Measurements from ENCODE around the gene GSTM5. TPM values are rescaled to one million over a fixed set of nuclear protein-coding genes. Genes with fewer than 3 reads are reported as not detected.
A peak's percentile ranks its signal among the peaks of the same experiment; 100 is the strongest.

GSTM5 gene
- total and polyA plus RNA-seq, 2 of the 13 experiments (the other 11 are each of a cell fraction or from before 2014, with no cell fraction given), result not detected

DNA sequence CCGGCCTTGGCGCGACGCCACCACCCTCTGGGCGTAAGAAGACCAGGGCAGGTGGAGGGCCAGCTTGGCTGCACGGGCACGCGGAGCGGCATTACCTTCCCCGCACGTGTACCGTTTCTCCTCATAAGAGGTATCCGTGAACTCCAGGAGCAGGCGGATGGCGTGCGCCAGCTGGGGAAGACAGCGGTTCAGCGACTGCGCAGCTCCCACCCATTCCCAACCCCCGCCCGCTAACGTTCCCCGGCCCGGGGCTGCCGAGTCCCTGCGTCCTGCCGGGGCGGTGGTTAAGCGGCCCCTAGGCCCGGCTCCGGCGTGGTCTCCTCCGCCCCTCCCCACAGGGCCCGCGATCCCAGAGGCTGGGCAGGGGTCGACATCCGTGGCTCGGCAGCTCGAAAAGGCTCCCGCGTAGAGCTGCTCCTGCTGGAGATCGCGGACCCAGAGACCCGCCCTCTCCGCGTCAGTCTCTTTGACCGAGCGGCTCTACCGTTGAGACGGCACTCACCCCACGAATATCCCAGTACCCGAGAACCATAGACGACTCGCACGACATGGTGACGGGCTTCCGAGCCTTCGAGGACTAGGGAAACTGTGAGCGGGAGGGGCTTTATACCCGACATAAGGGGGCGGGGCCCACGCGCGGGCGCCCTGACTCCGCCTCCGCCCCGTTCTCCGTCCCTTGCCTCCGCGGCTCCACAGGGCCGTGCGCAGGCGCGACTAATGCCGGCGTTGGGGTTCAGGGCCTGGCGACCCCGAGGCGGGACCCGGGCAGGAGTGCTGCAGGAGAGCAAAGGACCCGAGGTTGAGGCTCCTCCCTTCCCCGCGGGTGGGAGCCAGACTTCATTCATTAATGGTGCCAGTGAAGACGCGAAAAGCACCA is 27.9 kb downstream of the GSTM5 start (continued):
- TF ChIP-seq, protein P1, sequence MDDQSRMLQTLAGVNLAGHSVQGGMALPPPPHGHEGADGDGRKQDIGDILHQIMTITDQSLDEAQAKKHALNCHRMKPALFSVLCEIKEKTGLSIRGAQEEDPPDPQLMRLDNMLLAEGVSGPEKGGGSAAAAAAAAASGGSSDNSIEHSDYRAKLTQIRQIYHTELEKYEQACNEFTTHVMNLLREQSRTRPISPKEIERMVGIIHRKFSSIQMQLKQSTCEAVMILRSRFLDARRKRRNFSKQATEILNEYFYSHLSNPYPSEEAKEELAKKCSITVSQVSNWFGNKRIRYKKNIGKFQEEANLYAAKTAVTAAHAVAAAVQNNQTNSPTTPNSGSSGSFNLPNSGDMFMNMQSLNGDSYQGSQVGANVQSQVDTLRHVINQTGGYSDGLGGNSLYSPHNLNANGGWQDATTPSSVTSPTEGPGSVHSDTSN (CRISPR knock-in tag; IDR thresholded peaks at IDR 0.05; ENCODE audit: borderline replicate concordance), result no peak
- peak; percentile 74 for TF ChIP-seq RBFOX2 (IDR thresholded peaks at IDR 0.05; ENCODE audit: low read depth, low read length)
- no peak for TF ChIP-seq ETV6 (CRISPR knock-in tag; conservative IDR thresholded peaks at IDR 0.05)
- TF ChIP-seq, protein P2, sequence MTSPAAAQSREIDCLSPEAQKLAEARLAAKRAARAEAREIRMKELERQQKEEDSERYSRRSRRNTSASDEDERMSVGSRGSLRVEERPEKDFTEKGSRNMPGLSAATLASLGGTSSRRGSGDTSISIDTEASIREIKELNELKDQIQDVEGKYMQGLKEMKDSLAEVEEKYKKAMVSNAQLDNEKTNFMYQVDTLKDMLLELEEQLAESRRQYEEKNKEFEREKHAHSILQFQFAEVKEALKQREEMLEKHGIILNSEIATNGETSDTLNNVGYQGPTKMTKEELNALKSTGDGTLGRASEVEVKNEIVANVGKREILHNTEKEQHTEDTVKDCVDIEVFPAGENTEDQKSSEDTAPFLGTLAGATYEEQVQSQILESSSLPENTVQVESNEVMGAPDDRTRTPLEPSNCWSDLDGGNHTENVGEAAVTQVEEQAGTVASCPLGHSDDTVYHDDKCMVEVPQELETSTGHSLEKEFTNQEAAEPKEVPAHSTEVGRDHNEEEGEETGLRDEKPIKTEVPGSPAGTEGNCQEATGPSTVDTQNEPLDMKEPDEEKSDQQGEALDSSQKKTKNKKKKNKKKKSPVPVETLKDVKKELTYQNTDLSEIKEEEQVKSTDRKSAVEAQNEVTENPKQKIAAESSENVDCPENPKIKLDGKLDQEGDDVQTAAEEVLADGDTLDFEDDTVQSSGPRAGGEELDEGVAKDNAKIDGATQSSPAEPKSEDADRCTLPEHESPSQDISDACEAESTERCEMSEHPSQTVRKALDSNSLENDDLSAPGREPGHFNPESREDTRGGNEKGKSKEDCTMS (CRISPR knock-in tag; conservative IDR thresholded peaks at IDR 0.05), result no peak
- no peak for TF ChIP-seq ZNF235 (CRISPR knock-in tag; IDR thresholded peaks at IDR 0.05; ENCODE audit: borderline replicate concordance)
- no peak for TF ChIP-seq NBN (conservative IDR thresholded peaks at IDR 0.05)
- peak; percentile 24; the same call in 1 of the 2 replicates for TF ChIP-seq KMT2A (CRISPR knock-in tag; IDR thresholded peaks at IDR 0.05)
- no peak for TF ChIP-seq ZNF263 (CRISPR knock-in tag; IDR thresholded peaks at IDR 0.05)
- peak; percentile 24 for TF ChIP-seq IKZF4 (CRISPR knock-in tag; IDR thresholded peaks at IDR 0.05; ENCODE audit: borderline replicate concordance, low read depth, not compliant biosample characterization)
- TF ChIP-seq, protein P3, sequence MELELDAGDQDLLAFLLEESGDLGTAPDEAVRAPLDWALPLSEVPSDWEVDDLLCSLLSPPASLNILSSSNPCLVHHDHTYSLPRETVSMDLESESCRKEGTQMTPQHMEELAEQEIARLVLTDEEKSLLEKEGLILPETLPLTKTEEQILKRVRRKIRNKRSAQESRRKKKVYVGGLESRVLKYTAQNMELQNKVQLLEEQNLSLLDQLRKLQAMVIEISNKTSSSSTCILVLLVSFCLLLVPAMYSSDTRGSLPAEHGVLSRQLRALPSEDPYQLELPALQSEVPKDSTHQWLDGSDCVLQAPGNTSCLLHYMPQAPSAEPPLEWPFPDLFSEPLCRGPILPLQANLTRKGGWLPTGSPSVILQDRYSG (CRISPR knock-in tag; IDR thresholded peaks at IDR 0.05), result no peak
- no peak for TF ChIP-seq ZBTB44 (CRISPR knock-in tag; IDR thresholded peaks at IDR 0.05)
- TF ChIP-seq, protein P4, sequence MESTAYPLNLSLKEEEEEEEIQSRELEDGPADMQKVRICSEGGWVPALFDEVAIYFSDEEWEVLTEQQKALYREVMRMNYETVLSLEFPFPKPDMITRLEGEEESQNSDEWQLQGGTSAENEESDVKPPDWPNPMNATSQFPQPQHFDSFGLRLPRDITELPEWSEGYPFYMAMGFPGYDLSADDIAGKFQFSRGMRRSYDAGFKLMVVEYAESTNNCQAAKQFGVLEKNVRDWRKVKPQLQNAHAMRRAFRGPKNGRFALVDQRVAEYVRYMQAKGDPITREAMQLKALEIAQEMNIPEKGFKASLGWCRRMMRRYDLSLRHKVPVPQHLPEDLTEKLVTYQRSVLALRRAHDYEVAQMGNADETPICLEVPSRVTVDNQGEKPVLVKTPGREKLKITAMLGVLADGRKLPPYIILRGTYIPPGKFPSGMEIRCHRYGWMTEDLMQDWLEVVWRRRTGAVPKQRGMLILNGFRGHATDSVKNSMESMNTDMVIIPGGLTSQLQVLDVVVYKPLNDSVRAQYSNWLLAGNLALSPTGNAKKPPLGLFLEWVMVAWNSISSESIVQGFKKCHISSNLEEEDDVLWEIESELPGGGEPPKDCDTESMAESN (CRISPR knock-in tag; conservative IDR thresholded peaks at IDR 0.05), result no peak
- TF ChIP-seq, protein P5, sequence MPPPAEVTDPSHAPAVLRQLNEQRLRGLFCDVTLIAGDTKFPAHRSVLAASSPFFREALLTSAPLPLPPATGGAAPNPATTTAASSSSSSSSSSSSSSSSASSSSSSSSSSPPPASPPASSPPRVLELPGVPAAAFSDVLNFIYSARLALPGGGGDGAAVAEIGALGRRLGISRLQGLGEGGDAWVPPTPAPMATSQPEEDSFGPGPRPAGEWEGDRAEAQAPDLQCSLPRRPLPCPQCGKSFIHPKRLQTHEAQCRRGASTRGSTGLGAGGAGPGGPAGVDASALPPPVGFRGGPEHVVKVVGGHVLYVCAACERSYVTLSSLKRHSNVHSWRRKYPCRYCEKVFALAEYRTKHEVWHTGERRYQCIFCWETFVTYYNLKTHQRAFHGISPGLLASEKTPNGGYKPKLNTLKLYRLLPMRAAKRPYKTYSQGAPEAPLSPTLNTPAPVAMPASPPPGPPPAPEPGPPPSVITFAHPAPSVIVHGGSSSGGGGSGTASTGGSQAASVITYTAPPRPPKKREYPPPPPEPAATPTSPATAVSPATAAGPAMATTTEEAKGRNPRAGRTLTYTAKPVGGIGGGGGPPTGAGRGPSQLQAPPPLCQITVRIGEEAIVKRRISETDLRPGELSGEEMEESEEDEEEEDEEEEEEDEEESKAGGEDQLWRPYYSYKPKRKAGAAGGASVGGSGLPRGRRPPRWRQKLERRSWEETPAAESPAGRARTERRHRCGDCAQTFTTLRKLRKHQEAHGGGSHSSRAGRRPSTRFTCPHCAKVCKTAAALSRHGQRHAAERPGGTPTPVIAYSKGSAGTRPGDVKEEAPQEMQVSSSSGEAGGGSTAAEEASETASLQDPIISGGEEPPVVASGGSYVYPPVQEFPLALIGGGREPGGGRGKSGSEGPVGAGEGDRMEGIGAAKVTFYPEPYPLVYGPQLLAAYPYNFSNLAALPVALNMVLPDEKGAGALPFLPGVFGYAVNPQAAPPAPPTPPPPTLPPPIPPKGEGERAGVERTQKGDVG (CRISPR knock-in tag; IDR thresholded peaks at IDR 0.05; ENCODE audit: borderline replicate concordance), result peak; percentile 89; the same call in 1 of the 2 replicates
- TF ChIP-seq PRMT3 (CRISPR knock-in tag; IDR thresholded peaks at IDR 0.05; ENCODE audit: borderline replicate concordance, low read depth), result no peak
- TF ChIP-seq NFYB (CRISPR knock-in tag; IDR thresholded peaks at IDR 0.05), result no peak
- TF ChIP-seq SP1 (IDR thresholded peaks at IDR 0.05), result no peak
- TF ChIP-seq SP1 (CRISPR knock-in tag; IDR thresholded peaks at IDR 0.05), result peak; percentile 66

All from HepG2 (cell line).